Endothelial cell of umbilical vein (primary cell): Measurements from ENCODE around the gene ITM2C. TPM values are rescaled to one million over a fixed set of nuclear protein-coding genes. Genes with fewer than 3 reads are reported as not detected.

Experiments used
- BruUV-seq: library from RNA; stranded (reverse); fragments of 400-500 nt; replicated peaks from 2 replicates; lab custom pipeline; 2021; lab: Mats Ljungman, UMichigan
- CTCF ChIA-PET: fragments of 300-600, 350-600 bp; sonication (Branson Sonifier 250); formaldehyde crosslinking; loops from one replicate; lab custom pipeline; 2021; ENCODE audit warnings: antibody characterized with exemption, inconsistent platforms; lab: Charles Lee
- POLR2A ChIA-PET: fragments of 300-600, 350-600 bp; sonication (Branson Sonifier 250); formaldehyde crosslinking; loops from one replicate; lab custom pipeline; 2021; ENCODE audit warnings: antibody characterized with exemption, inconsistent platforms; lab: Charles Lee
- DNase-seq: peaks from one replicate; pipeline ENCODE4 v3.0.0-alpha.2; 2011; ENCODE audit warnings: low read depth, low spot score
- FAIRE-seq: peaks from 2 replicates; lab custom pipeline; 2011; peaks lifted over from hg19 to GRCh38; lab: Jason Lieb, UNC
- H2AFZ ChIP-seq: 2 replicates; pipeline ENCODE4 v1.6.0; 2012; ENCODE audit warnings: low read depth, low read length, control low read depth, inconsistent platforms
- H3K27ac ChIP-seq: 2 replicates; pipeline ENCODE4 v1.5.1; 2011; ENCODE audit warnings: low read depth, mild to moderate bottlenecking, control low read depth, low read length, moderate library complexity; ENCODE audit not compliant: insufficient read depth
- H3K27me3 ChIP-seq, 2 experiments: 2 replicates each; pipeline versions ENCODE4 v1.6.0 to v1.6.1; 2011; ENCODE audit warnings: low read length in 2 of 2, mixed read lengths in 1 of 2; ENCODE audit not compliant: control insufficient read depth in 2 of 2, insufficient read depth in 2 of 2
- H3K36me3 ChIP-seq, 2 experiments: 2 replicates in 1 of 2; 3 replicates in 1 of 2; pipeline ENCODE4 v1.5.1; 2011; ENCODE audit warnings: low read length in 2 of 2, mild to moderate bottlenecking in 1 of 2, moderate library complexity in 1 of 2; ENCODE audit not compliant: control insufficient read depth in 2 of 2, insufficient read depth in 2 of 2; ENCODE audit errors: extremely low read depth in 1 of 2
- H3K4me1 ChIP-seq: 3 replicates; pipeline ENCODE4 v1.5.1; 2011; ENCODE audit warnings: mild to moderate bottlenecking, low read length; ENCODE audit not compliant: control insufficient read depth, insufficient read depth; ENCODE audit errors: extremely low read depth
- H3K4me2 ChIP-seq: 2 replicates; pipeline ENCODE4 v1.6.1; 2011; ENCODE audit warnings: low read length, control low read depth, mixed read lengths; ENCODE audit not compliant: insufficient read depth
- H3K4me3 ChIP-seq, 3 experiments: fragments of 200-600 bp in 1 of 3; sonication (generic), shearing (Covaris generic) in 1 of 3; replicated peaks in 1 of 3; 2 replicates each; pipeline ENCODE4 v1.5.1; 2011 to 2016; ENCODE audit warnings: control low read depth in 3 of 3, low read length in 3 of 3, mild to moderate bottlenecking in 2 of 3, inconsistent platforms in 1 of 3, low read depth in 1 of 3, moderate library complexity in 1 of 3; ENCODE audit not compliant: insufficient read depth in 1 of 3
- H3K79me2 ChIP-seq: 2 replicates; pipeline ENCODE4 v1.6.0; 2012; ENCODE audit warnings: low read length, inconsistent platforms; ENCODE audit not compliant: control insufficient read depth, insufficient read depth
- H3K9ac ChIP-seq: replicated peaks from 2 replicates; pipeline ENCODE3; 2011; ENCODE audit warnings: low read length, control low read depth; ENCODE audit not compliant: insufficient read depth; ENCODE audit errors: extremely low read depth
- H3K9me1 ChIP-seq: replicated peaks from 3 replicates; pipeline ENCODE4 v1.6.0; 2011; ENCODE audit warnings: mild to moderate bottlenecking, low read length; ENCODE audit not compliant: control insufficient read depth, insufficient read depth; ENCODE audit errors: extremely low read depth
- H3K9me3 ChIP-seq: replicated peaks from 2 replicates; pipeline ENCODE4 v1.5.1; 2012; ENCODE audit warnings: low read length, inconsistent platforms; ENCODE audit not compliant: control insufficient read depth, insufficient read depth
- H4K20me1 ChIP-seq: replicated peaks from 2 replicates; pipeline ENCODE3; 2011; ENCODE audit warnings: mild to moderate bottlenecking, low read length; ENCODE audit not compliant: control insufficient read depth, insufficient read depth; ENCODE audit errors: extremely low read depth
- CTCF ChIP-seq, 2 donors: IDR thresholded peaks; 1 replicate in 1 of 2; 2 replicates in 1 of 2; pipeline ENCODE4 v1.5.1; 2011; ENCODE audit warnings: low read length in 2 of 2, mild to moderate bottlenecking in 2 of 2, moderate library complexity in 2 of 2, control low read depth in 1 of 2, inconsistent platforms in 1 of 2, low read depth in 1 of 2; ENCODE audit not compliant: insufficient read depth in 1 of 2; ENCODE audit errors: extremely low read depth in 1 of 2
- EZH2 ChIP-seq: IDR thresholded peaks from 2 replicates; pipeline ENCODE4 v1.6.1; 2012; ENCODE audit warnings: borderline replicate concordance, low read depth, mild to moderate bottlenecking, moderate library complexity, low read length, inconsistent platforms; ENCODE audit not compliant: severe bottlenecking
- FOS ChIP-seq: IDR thresholded peaks from 2 replicates; pipeline ENCODE4 v1.6.1; 2011; ENCODE audit warnings: mild to moderate bottlenecking, low read length, moderate library complexity, borderline replicate concordance; ENCODE audit not compliant: insufficient read depth
- GATA2 ChIP-seq: IDR thresholded peaks from 2 replicates; pipeline ENCODE4 v1.7.0; 2011; ENCODE audit warnings: low read depth, mild to moderate bottlenecking, moderate library complexity, mixed read lengths, low read length; ENCODE audit not compliant: insufficient read length, insufficient read depth
- JUN ChIP-seq: IDR thresholded peaks from 2 replicates; pipeline ENCODE4 v1.6.1; 2011; ENCODE audit warnings: borderline replicate concordance, low read depth; ENCODE audit not compliant: insufficient read length, insufficient read depth
- MYC ChIP-seq: IDR thresholded peaks from one replicate; pipeline ENCODE4 v1.6.1; 2011; ENCODE audit warnings: mild to moderate bottlenecking, low read depth, low read length
- POLR2A ChIP-seq: IDR thresholded peaks from 2 replicates; pipeline ENCODE4 v1.6.1; 2012; ENCODE audit warnings: low read depth, mild to moderate bottlenecking, control low read depth, low read length
- POLR2AphosphoS5 ChIP-seq: IDR thresholded peaks from 2 replicates; pipeline ENCODE4 v1.6.1; 2012; ENCODE audit warnings: low read depth, mild to moderate bottlenecking, control low read depth, low read length, moderate library complexity; ENCODE audit not compliant: insufficient read depth
- dilution Hi-C: fragments of 300-500 bp; cut with MboI; formaldehyde crosslinking; loops from one replicate; pipeline ENCODE4 v1.15.0; 2019; ENCODE audit warnings: low sequenced_read_pairs; ENCODE audit not compliant: extremely low pct_ligation_motif_present
- intact Hi-C: fragments of 100-400 bp; cut with micrococcal nuclease; formaldehyde crosslinking; loops from one replicate; pipeline ENCODE4 v1.10.0; 2022
- polyA plus RNA-seq, 4 experiments: library from polyadenylated mRNA; depleted of rRNA in 3 of 4; stranded (reverse) in 3 of 4; unstranded in 1 of 4; fragments of >200 nt; gene quantifications; 2 replicates each; pipeline versions ENCODE4 v1.2.1 to v1.2.3, GENCODE V29; 2011 to 2012; ENCODE audit warnings: missing spikeins in 1 of 4
- total RNA-seq: library from RNA; stranded (reverse); gene quantifications from 2 replicates; pipeline ENCODE4 v1.2.3, GENCODE V29; 2021

Gene ITM2C
- total and polyA plus RNA-seq, 2 donors (not counting 3 experiments of a cell fraction or from before 2014, with no cell fraction given) = 12.0 to 12.1 TPM

GRCh38 chr2:230877759-230878598, 13.2 kb downstream of the ITM2C start:
- Histone ChIP-seq H3K4me1 (no peaks in the 10 kb centered on the region), H3K36me3 (no peaks in the 10 kb centered on the region), H3K9ac (no peak overlapping the region), H2AFZ (no peak overlapping the region), H3K79me2 (no peaks in the 10 kb centered on the region), H3K9me3 (no peaks in the 10 kb centered on the region), H4K20me1 (no peaks in the 10 kb centered on the region), H3K4me3 (no peak overlapping the region), H3K9me1 (no peaks in the 10 kb centered on the region), H3K27ac (no peak overlapping the region), H3K27me3 (no peaks in the 10 kb centered on the region), H3K4me2 (no peak overlapping the region)
- CTCF ChIA-PET = interaction anchor here (1.1 to 1.4 kb wide), 2 partner anchors 10 to 13 kb away, joined by 3 read pairs; partner anchors contain the start of gene ITM2C
- POLR2A ChIA-PET = no interaction called here
- DNase-seq (no peak), FAIRE-seq (no peak)
- no peak for TF ChIP-seq GATA2
- TF ChIP-seq POLR2AphosphoS5 = no peak
- dilution Hi-C loops (no loop called here), intact Hi-C loops (no loop called here)
- BruUV-seq = no TSS peak

- Histone ChIP-seq H3K4me3 (no peak overlapping the region), H3K27ac (no peak overlapping the region), H3K9me3 (no peaks in the 10 kb centered on the region), H3K79me2 (no peaks in the 10 kb centered on the region), H4K20me1 (no peaks in the 10 kb centered on the region), H3K36me3 (no peaks in the 10 kb centered on the region), H3K9me1 (no peaks in the 10 kb centered on the region), H3K9ac (no peak overlapping the region), H3K4me1 (no peaks in the 10 kb centered on the region), H3K4me2 (no peak overlapping the region), H3K27me3 (no peaks in the 10 kb centered on the region), H2AFZ (no peak overlapping the region)
- FAIRE-seq (no peak), DNase-seq (no peak)
- no TSS peak for BruUV-seq
- TF ChIP-seq EZH2 = no peak
- TF ChIP-seq JUN = no peak
- TF ChIP-seq CTCF (IDR thresholded peaks at IDR 0.05; ENCODE audit: extremely low read depth in 1 of 2, insufficient read depth in 1 of 2, low read depth in 1 of 2, low read length in 2 of 2) = no peak
- no peak for TF ChIP-seq POLR2AphosphoS5
- no peak for TF ChIP-seq GATA2
- no peak for TF ChIP-seq POLR2A
- TF ChIP-seq MYC = no peak
- TF ChIP-seq FOS = no peak
- CTCF ChIA-PET = interaction anchor here (1.1 to 1.4 kb wide), 2 partner anchors 9 to 14 kb away, joined by 3 read pairs; partner anchors contain the start of gene ITM2C
- intact Hi-C loops (no loop called here), dilution Hi-C loops (no loop called here)
- POLR2A ChIA-PET = no interaction called here
Observed at GRCh38 chr2:230878599-230879188, 14.0 kb downstream of the ITM2C start.
